IMR-90 (cell line): ENCODE results near the gene BTN1A1. TPM values are rescaled to one million over a fixed set of nuclear protein-coding genes. Genes with fewer than 3 reads are reported as not detected.

Source experiments
- ATAC-seq: fragments of 200-7000 bp; cut with Tn5 transposase; 2 replicates; pipeline ENCODE4 v1.9.1; 2020; ENCODE audit warnings: low read depth, mild to moderate bottlenecking, moderate library complexity
- BruUV-seq: library from RNA; stranded (reverse); fragments of 400-500 nt; replicated peaks from 2 replicates; lab custom pipeline; 2021; lab: Mats Ljungman, UMichigan
- CTCF ChIA-PET: fragments of 300-600 bp; formaldehyde crosslinking; extraction: SDS; loops from one replicate; lab custom pipeline; 2021; ENCODE audit warnings: antibody characterized with exemption; lab: Yijun Ruan, JAX
- POLR2A ChIA-PET: fragments of 300-600 bp; sonication (Branson Sonifier 250); formaldehyde crosslinking; loops from one replicate; lab custom pipeline; 2022; ENCODE audit warnings: antibody characterized with exemption; ENCODE audit not compliant: unreplicated experiment; lab: Charles Lee
- DNase-seq: peaks from one replicate; pipeline ENCODE4 v3.0.0; 2013
- H2AFZ ChIP-seq: replicated peaks from 2 replicates; pipeline ENCODE3; 2013; ENCODE audit warnings: low read length, mild to moderate bottlenecking; ENCODE audit not compliant: poor library complexity
- H2AK5ac ChIP-seq: 2 replicates; pipeline ENCODE4 v1.6.1; 2013; ENCODE audit warnings: low read depth, low read length, inconsistent platforms
- H2AK9ac ChIP-seq: replicated peaks from 2 replicates; pipeline ENCODE3; 2013; ENCODE audit warnings: mild to moderate bottlenecking, low read depth, low read length, moderate library complexity; ENCODE audit not compliant: poor library complexity
- H2BK120ac ChIP-seq: 2 replicates; pipeline ENCODE4 v1.6.1; 2013; ENCODE audit warnings: low read depth, low read length, inconsistent platforms
- H2BK15ac ChIP-seq: 3 replicates; pipeline ENCODE4 v1.6.1; 2013; ENCODE audit warnings: low read depth, low read length, inconsistent platforms
- H2BK20ac ChIP-seq: 2 replicates; pipeline ENCODE4 v1.6.1; 2013; ENCODE audit warnings: low read depth, mild to moderate bottlenecking, inconsistent platforms, low read length, moderate library complexity
- H2BK5ac ChIP-seq: 2 replicates; pipeline ENCODE4 v1.6.1; 2013; ENCODE audit warnings: mild to moderate bottlenecking, low read depth, low read length, inconsistent platforms; ENCODE audit not compliant: poor library complexity, severe bottlenecking
- H3K14ac ChIP-seq: replicated peaks from 2 replicates; pipeline ENCODE4 v1.6.1; 2013; ENCODE audit warnings: low read depth, low read length, inconsistent platforms
- H3K18ac ChIP-seq: 2 replicates; pipeline ENCODE4 v1.6.1; 2013; ENCODE audit warnings: low read depth, low read length, control low read depth
- H3K23ac ChIP-seq: 2 replicates; pipeline ENCODE4 v1.6.1; 2013; ENCODE audit warnings: low read depth, low read length, inconsistent platforms
- H3K27ac ChIP-seq: 2 replicates; pipeline ENCODE4 v1.5.1; 2013; ENCODE audit warnings: mild to moderate bottlenecking, control low read depth, low read length; ENCODE audit not compliant: insufficient read depth
- H3K27me3 ChIP-seq: 2 replicates; pipeline ENCODE4 v1.6.1; 2013; ENCODE audit warnings: low read length; ENCODE audit not compliant: control insufficient read depth, insufficient read depth
- H3K36me3 ChIP-seq: 2 replicates; pipeline ENCODE4 v1.6.1; 2013; ENCODE audit warnings: low read length, mixed read lengths; ENCODE audit not compliant: control insufficient read depth, insufficient read depth
- H3K4ac ChIP-seq: 2 replicates; pipeline ENCODE4 v1.6.1; 2013; ENCODE audit warnings: low read depth, low read length, inconsistent platforms
- H3K4me1 ChIP-seq: 2 replicates; pipeline ENCODE4 v1.6.1; 2013; ENCODE audit warnings: low read length, mixed read lengths; ENCODE audit not compliant: control insufficient read depth, insufficient read depth
- H3K4me2 ChIP-seq: 2 replicates; pipeline ENCODE4 v1.6.1; 2013; ENCODE audit warnings: low read depth, mild to moderate bottlenecking, control low read depth, low read length, moderate library complexity
- H3K4me3 ChIP-seq: 2 replicates; pipeline ENCODE4 v1.5.1; 2013; ENCODE audit warnings: low read depth, mild to moderate bottlenecking, control low read depth, low read length, moderate library complexity; ENCODE audit not compliant: insufficient read depth
- H3K56ac ChIP-seq: 2 replicates; pipeline ENCODE4 v1.6.1; 2013; ENCODE audit warnings: low read length, inconsistent platforms; ENCODE audit not compliant: insufficient read depth; ENCODE audit errors: extremely low read depth
- H3K79me1 ChIP-seq, 2 experiments: 2 replicates each; pipeline ENCODE4 v1.6.1; 2013; ENCODE audit warnings: low read length in 2 of 2, inconsistent platforms in 1 of 2, low read depth in 1 of 2
- H3K9ac ChIP-seq: 2 replicates; pipeline ENCODE4 v1.6.1; 2013; ENCODE audit warnings: low read depth, low read length, control low read depth
- H3K9me1 ChIP-seq: 2 replicates; pipeline ENCODE4 v1.6.1; 2013; ENCODE audit warnings: low read length, inconsistent platforms; ENCODE audit not compliant: insufficient read depth
- H3K9me3 ChIP-seq: 2 replicates; pipeline ENCODE4 v1.6.1; 2013; ENCODE audit warnings: low read length; ENCODE audit not compliant: control insufficient read depth, insufficient read depth
- H4K20me1 ChIP-seq: 2 replicates; pipeline ENCODE4 v1.6.1; 2013; ENCODE audit warnings: low read length, inconsistent platforms; ENCODE audit not compliant: insufficient read depth
- H4K5ac ChIP-seq: 2 replicates; pipeline ENCODE4 v1.6.1; 2013; ENCODE audit warnings: mild to moderate bottlenecking, low read depth, low read length, control low read depth
- H4K8ac ChIP-seq, 2 experiments: 2 replicates each; pipeline ENCODE4 v1.6.1; 2013; ENCODE audit warnings: low read depth in 2 of 2, low read length in 2 of 2, control low read depth in 1 of 2, inconsistent platforms in 1 of 2
- H4K91ac ChIP-seq: 2 replicates; pipeline ENCODE4 v1.6.1; 2013; ENCODE audit warnings: low read depth, low read length, inconsistent platforms; ENCODE audit not compliant: insufficient read depth
- BHLHE40 ChIP-seq: fragments of 150-350 bp; IDR thresholded peaks from 2 replicates; pipeline ENCODE4 v1.6.1; 2016; ENCODE audit warnings: mild to moderate bottlenecking, low read depth, low read length
- CEBPB ChIP-seq: IDR thresholded peaks from 2 replicates; pipeline ENCODE4 v1.6.1; 2012; ENCODE audit warnings: low read depth, low read length, improper control_type of control experiment
- CHD1 ChIP-seq: IDR thresholded peaks from 2 replicates; pipeline ENCODE4 v1.6.1; 2012; ENCODE audit warnings: low read depth, low read length, improper control_type of control experiment
- CTCF ChIP-seq: conservative IDR thresholded peaks from 2 replicates; pipeline ENCODE4 v1.5.1; 2012; ENCODE audit warnings: mild to moderate bottlenecking, low read depth, low read length, improper control_type of control experiment
- ELK1 ChIP-seq: fragments of 150-350 bp; IDR thresholded peaks from 2 replicates; pipeline ENCODE4 v1.6.1; 2016; ENCODE audit warnings: low read depth, mild to moderate bottlenecking, low read length, moderate library complexity, borderline replicate concordance
- FOS ChIP-seq: fragments of 150-350 bp; IDR thresholded peaks from 2 replicates; pipeline ENCODE4 v1.6.1; 2016; ENCODE audit warnings: low read depth, low read length
- MAFK ChIP-seq: IDR thresholded peaks from 2 replicates; pipeline ENCODE4 v1.6.1; 2012; ENCODE audit warnings: low read depth, low read length, improper control_type of control experiment
- MAZ ChIP-seq: IDR thresholded peaks from 2 replicates; pipeline ENCODE4 v1.6.1; 2012; ENCODE audit warnings: low read depth, mild to moderate bottlenecking, low read length, improper control_type of control experiment, moderate library complexity, borderline replicate concordance
- MXI1 ChIP-seq: IDR thresholded peaks from 2 replicates; pipeline ENCODE4 v1.6.1; 2012; ENCODE audit warnings: low read depth, mild to moderate bottlenecking, low read length, moderate library complexity, borderline replicate concordance
- NFE2L2 ChIP-seq: fragments of 150-350 bp; IDR thresholded peaks from 2 replicates; pipeline ENCODE4 v1.6.1; 2016; ENCODE audit warnings: low read depth, mild to moderate bottlenecking, low read length
- POLR2A ChIP-seq: IDR thresholded peaks from 2 replicates; pipeline ENCODE4 v1.6.1; 2012; ENCODE audit warnings: mild to moderate bottlenecking, low read depth, low read length
- RAD21 ChIP-seq: IDR thresholded peaks from 2 replicates; pipeline ENCODE4 v1.6.1; 2012; ENCODE audit warnings: low read length, improper control_type of control experiment
- RCOR1 ChIP-seq: IDR thresholded peaks from 2 replicates; pipeline ENCODE4 v1.6.1; 2012; ENCODE audit warnings: mild to moderate bottlenecking, low read length, improper control_type of control experiment; ENCODE audit not compliant: insufficient replicate concordance
- RFX5 ChIP-seq: IDR thresholded peaks from 2 replicates; pipeline ENCODE4 v1.8.0; 2012; ENCODE audit warnings: low read depth, mild to moderate bottlenecking, low read length, moderate library complexity
- SMC3 ChIP-seq: fragments of 150-350 bp; IDR thresholded peaks from 2 replicates; pipeline ENCODE4 v1.6.1; 2016; ENCODE audit warnings: low read depth, mild to moderate bottlenecking, antibody characterized with exemption, low read length, moderate library complexity
- USF2 ChIP-seq: fragments of 150-350 bp; IDR thresholded peaks from 2 replicates; pipeline ENCODE4 v1.6.1; 2017; ENCODE audit warnings: mild to moderate bottlenecking, antibody characterized with exemption, low read length, low read depth
- WGBS, 2 experiments: methylation state at CpG; one replicate each; pipeline versions ENCODE4 v1.1.5 to v1.1.7; 2013; ENCODE audit warnings: missing lambda C conversion rate in 2 of 2; ENCODE audit not compliant: insufficient read length in 1 of 2; ENCODE audit errors: extremely low coverage in 2 of 2; 5-methylcytosine and 5-hydroxymethylcytosine counted together
- dilution Hi-C: fragments of 300-500 bp; cut with HindIII; formaldehyde crosslinking; loops from one replicate; pipeline ENCODE4 v1.14.3; 2018; ENCODE audit warnings: low sequenced_read_pairs; ENCODE audit not compliant: unreplicated experiment
- in situ Hi-C: fragments of 300-500 bp; cut with MboI; formaldehyde crosslinking; loops from 3 replicates; pipeline ENCODE4 v1.14.3; 2019; ENCODE audit warnings: low sequenced_read_pairs, inconsistent platforms, mixed read lengths
- intact Hi-C: fragments of 100-400 bp; cut with micrococcal nuclease; formaldehyde crosslinking; loops from 2 replicates; pipeline ENCODE4 v1.10.0; 2022
- polyA plus RNA-seq, 3 experiments: library from polyadenylated mRNA; depleted of rRNA; stranded (reverse); fragments of >200 nt; gene quantifications; 2 replicates each; pipeline ENCODE4 v1.2.3, GENCODE V29; 2012; ENCODE audit warnings: low replicate concordance in 1 of 3
- total RNA-seq: library from RNA; depleted of rRNA; stranded (reverse); fragments of >200 nt; gene quantifications from 2 replicates; pipeline ENCODE4 v1.2.3, GENCODE V29; 2012

Gene BTN1A1
- total and polyA plus RNA-seq, 2 of the 4 experiments (the other 2 are of a cell fraction): not detected

GRCh38 chr6:26494117-26494516 is 6.0 kb upstream of the BTN1A1 start:
- Histone ChIP-seq H3K23ac (no peak overlapping the region), H3K14ac (no peak overlapping the region), H4K8ac (no peak overlapping the region), H3K4me2 (no peak overlapping the region), H3K9ac (no peak overlapping the region), H2AFZ (no peak overlapping the region), H3K4me3 (no peak overlapping the region), H3K9me3 (no peaks in the 10 kb centered on the region), H4K5ac (no peak overlapping the region), H2BK5ac (no peak overlapping the region), H4K91ac (no peak overlapping the region), H3K36me3 (no peaks in the 10 kb centered on the region), H3K79me1 (no peaks in the 10 kb centered on the region), H4K20me1 (no peaks in the 10 kb centered on the region), H3K4me1 (no peaks in the 10 kb centered on the region), H3K18ac (no peak overlapping the region), H2AK5ac (no peak overlapping the region), H2AK9ac (no peak overlapping the region), H2BK20ac (no peak overlapping the region), H3K4ac (no peak overlapping the region), H3K56ac (no peak overlapping the region), H2BK15ac (no peak overlapping the region), H2BK120ac (no peak overlapping the region), H3K27me3 (peaks cover 6% of the 10 kb centered on the region), H3K27ac (no peak overlapping the region), H3K9me1 (no peaks in the 10 kb centered on the region)
- WGBS, 2 experiments: 100% methylated on average over 1 of the region's 3 CpGs; no CpG with 5 or more reads in 1 of the 2 experiments
- DNase-seq: no peak
- ATAC-seq: no peak
- BruUV-seq: no TSS peak
- no peak for TF ChIP-seq POLR2A
- no peak for TF ChIP-seq NFE2L2
- TF ChIP-seq RAD21: no peak
- no peak for TF ChIP-seq FOS
- TF ChIP-seq RFX5: no peak
- no peak for TF ChIP-seq USF2
- TF ChIP-seq CHD1: no peak
- TF ChIP-seq CTCF: no peak
- no peak for TF ChIP-seq ELK1
- TF ChIP-seq MAFK: no peak
- TF ChIP-seq SMC3: no peak
- no peak for TF ChIP-seq CEBPB
- TF ChIP-seq MAZ: no peak
- TF ChIP-seq BHLHE40: no peak
- no peak for TF ChIP-seq MXI1
- TF ChIP-seq RCOR1: no peak
- ChIA-PET CTCF (no interaction called here), POLR2A (no interaction called here)
- in situ Hi-C loops (no loop called here), intact Hi-C loops (no loop called here), dilution Hi-C loops (no loop called here)
